Body of pancreas (tissue), 4 donors: ENCODE measurements around the gene KPNA6.

Experiments
- CTCF ChIP-seq, 7 experiments: fragments of 450-650 bp in 4 of 7; fragments of 200-600 bp in 3 of 7; sonication (generic) in 3 of 7; IDR thresholded peaks; one replicate each; pipeline ENCODE4 v1.5.1; 2016 to 2019; ENCODE audit warnings: antibody characterized with exemption in 7 of 7
- POLR2A ChIP-seq, 3 donors: fragments of 450-650 bp; IDR thresholded peaks; one replicate each; pipeline ENCODE4 v1.6.1; 2016; ENCODE audit warnings: antibody characterized with exemption in 3 of 3, mild to moderate bottlenecking in 2 of 3

- TF ChIP-seq CTCF (IDR thresholded peaks at IDR 0.05) (no peak), POLR2A (IDR thresholded peaks at IDR 0.05) (no peak)
These were observed 1.1 kb upstream of the KPNA6 start for GRCh38 chr1:32106663-32107275.
